Skin of body (tissue), 2 donors: ENCODE results near the gene SPATS2. TPM values are rescaled to one million over a fixed set of nuclear protein-coding genes. Genes with fewer than 3 reads are reported as not detected.

Experiments
- DNase-seq: peaks from one replicate; lab custom pipeline; 2025; lab: John Stamatoyannopoulos, UW
- total RNA-seq: library from RNA; depleted of rRNA; stranded (reverse); fragments of >200 nt; gene quantifications from one replicate; pipeline ENCODE4 v1.2.3, GENCODE V29; 2014

Gene SPATS2
- total RNA-seq, 1 donor from 2014 or later, result 24.6 TPM

- DNase-seq, result no peak
Measured at GRCh38 chr12:49553512-49554088, 186.3 kb downstream of the SPATS2 start.

- no peak for DNase-seq
Measured at GRCh38 chr12:49554266-49554665, 187.0 kb downstream of the SPATS2 start.

GRCh38 chr12:49555631-49556390 is 188.5 kb downstream of the SPATS2 start:
- no peak for DNase-seq

- no peak for DNase-seq
Measured at GRCh38 chr12:49556391-49557186, 189.3 kb downstream of the SPATS2 start.

- no peak for DNase-seq
Measured at GRCh38 chr12:49557187-49557916, 190.1 kb downstream of the SPATS2 start.

- no peak for DNase-seq
Measured at GRCh38 chr12:49557917-49558215, 190.6 kb downstream of the SPATS2 start.

- DNase-seq, result no peak
Measured at GRCh38 chr12:49558526-49558925, 191.3 kb downstream of the SPATS2 start.

- no peak for DNase-seq
Measured at GRCh38 chr12:49559011-49559675, 191.9 kb downstream of the SPATS2 start.

- DNase-seq, result no peak
Measured at GRCh38 chr12:49560695-49561094, 193.4 kb downstream of the SPATS2 start.

- DNase-seq, result no peak
Measured at GRCh38 chr12:49562233-49562632, 195.0 kb downstream of the SPATS2 start.

- no peak for DNase-seq
Measured at GRCh38 chr12:49562831-49563230, 195.6 kb downstream of the SPATS2 start.

- no peak for DNase-seq
Measured at GRCh38 chr12:49563951-49564685, 196.9 kb downstream of the SPATS2 start.

- DNase-seq, result no peak
Measured at GRCh38 chr12:49564686-49565405, 197.6 kb downstream of the SPATS2 start.

- DNase-seq, result no peak
Measured at GRCh38 chr12:49565406-49566265, 198.4 kb downstream of the SPATS2 start.

- DNase-seq, result no peak
Measured at GRCh38 chr12:49566361-49566760, 199.1 kb downstream of the SPATS2 start.

GRCh38 chr12:49567302-49567610 is 200.0 kb downstream of the SPATS2 start:
- no peak for DNase-seq

- peak; percentile 87 for DNase-seq
Measured at GRCh38 chr12:49567611-49568441, 200.6 kb downstream of the SPATS2 start, which contains the start of gene MCRS1. Gene MCRS1 (minus strand): TSS chr12:49568142. CDS start chr12:49566731, 1,411 bp downstream.
